GM19043 (cell line): ENCODE measurements around the gene COX17.
"Not testable (repeated sequence)": the region's sequence is repeated elsewhere in the genome, so short reads cannot be mapped to it uniquely, and the experiment has no call there.

Experiments used
- ATAC-seq: cut with Tn5 transposase; IDR thresholded peaks from one replicate; pipeline ENCODE4 v1.9.1; 2021; ENCODE audit warnings: low read depth; ENCODE audit not compliant: unreplicated experiment

The COX17 gene

DNA sequence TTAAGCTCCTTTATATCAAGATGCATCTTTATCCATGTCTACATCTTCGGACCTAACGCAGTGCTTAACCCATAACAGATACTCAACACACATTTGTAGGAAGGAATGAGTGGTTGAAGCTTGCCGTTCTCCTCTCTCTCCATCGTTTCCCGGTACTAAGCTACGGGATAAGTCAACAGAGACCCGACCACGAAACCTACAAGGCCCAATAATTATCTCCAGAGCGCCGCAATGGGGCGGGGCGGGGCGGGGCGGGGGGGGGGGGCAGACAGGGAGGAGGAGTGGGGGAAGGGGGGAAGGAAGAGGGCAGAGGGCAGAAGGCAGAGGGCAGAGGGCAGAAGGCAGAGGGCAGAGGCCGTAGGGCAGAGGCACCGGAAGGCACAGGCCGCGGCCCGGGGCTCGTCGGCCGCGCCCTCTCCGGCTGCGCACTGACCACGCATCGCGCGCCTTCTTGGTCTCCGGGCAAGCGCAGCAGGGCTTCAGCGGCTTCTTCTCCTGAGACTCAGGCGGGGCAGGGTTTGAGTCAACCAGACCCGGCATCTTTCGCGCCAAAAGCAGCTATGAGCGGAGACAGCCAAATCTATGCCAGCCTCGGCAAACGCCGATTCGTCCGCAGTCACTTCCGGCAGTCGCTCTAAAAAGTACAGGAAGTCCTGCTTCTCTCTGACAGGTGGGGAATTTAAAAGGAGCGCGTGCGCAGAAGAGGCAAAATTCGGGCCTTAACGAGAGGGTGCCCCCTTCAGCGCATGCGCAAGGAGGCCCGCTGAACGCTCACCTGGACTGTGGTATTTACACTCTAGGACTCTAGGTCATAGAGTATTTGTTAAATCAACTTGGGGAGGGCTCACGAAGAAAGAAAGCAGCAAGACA, at the start of gene COX17:
TSS of gene COX17 (minus strand) at position 636 of the 870 bp plus-strand sequence. CDS start at position 540, 96 bp downstream.
- peak; percentile 78 for ATAC-seq

DNA sequence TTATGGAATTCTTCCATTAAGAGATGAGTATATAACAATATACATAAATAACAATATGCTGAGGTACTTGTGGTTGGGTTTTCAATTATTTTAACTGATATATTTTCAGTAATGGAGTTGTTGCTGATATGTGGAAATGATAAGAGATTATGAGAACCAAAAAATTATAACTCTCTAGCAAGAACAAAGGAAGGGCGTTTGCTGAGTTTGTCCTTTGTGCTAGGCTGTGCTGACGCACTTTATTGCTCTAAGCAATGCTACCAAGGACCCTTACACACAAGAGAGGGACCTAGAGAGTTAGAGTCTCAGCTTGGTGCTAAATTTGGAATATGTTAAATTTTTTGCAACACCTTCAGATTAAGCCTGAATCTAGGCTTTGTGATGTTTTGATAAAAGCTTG, 49.7 kb upstream of the COX17 start:
- ATAC-seq, result no peak

GRCh38 chr3:119723022-119723421, 45.8 kb upstream of the COX17 start:
- ATAC-seq, result no peak

DNA sequence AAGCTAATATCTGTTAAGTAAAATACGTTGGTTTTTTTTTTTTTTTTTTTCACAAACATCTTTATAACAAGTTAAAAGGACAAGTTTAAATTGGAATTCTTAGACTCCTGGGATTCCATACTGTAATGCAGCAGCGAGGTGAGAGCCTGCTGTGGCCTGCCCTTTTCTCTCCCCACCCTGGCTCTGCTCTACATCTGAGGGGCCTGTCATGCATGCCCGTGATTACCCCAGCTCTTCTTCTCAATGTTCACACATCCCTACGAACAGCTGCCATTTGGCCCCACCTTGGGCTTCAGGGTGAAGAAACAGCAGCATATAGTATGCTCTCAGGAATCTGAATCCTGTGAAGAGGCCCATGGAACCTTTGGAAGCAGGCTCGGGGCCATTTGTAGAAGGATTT, 40.3 kb upstream of the COX17 start:
- ATAC-seq, result no peak

GRCh38 chr3:119716998-119717397, 39.8 kb upstream of the COX17 start:
- no peak for ATAC-seq

- no peak for ATAC-seq
Observed at GRCh38 chr3:119715105-119715504, 37.9 kb upstream of the COX17 start.

DNA sequence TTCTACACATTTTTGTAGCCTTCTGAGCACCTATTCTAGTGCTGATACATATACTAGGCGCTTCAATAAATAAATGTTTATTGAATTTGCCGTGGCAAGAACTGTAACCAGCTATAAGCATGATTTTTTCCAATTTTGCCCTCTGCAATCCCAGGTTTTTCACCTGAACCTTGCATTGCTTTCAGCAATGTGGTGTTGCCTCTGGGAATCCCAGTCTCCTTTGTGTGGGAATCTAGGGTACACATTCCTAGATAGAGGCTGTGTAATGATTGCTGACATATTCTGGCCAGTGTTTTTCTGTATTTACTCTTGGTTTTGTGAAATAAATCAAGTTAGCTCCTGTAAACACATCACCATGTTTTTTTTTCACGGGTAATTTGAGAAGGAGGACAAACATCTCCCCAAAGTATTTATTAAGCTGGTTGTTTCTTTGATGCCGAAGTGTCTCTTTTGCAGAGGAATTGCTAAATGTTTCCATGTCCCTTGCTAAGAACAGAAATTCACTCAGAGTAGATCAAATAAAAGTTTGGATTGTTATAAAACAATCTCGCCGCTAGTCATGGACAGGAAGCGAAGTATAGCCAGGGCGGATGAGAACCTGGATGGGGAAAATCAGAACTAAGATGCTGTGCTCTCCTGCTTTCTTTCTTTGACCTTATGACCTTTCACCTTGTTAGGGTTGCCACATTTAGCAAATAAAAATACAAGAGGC, 26.8 kb upstream of the COX17 start:
- no peak for ATAC-seq

DNA sequence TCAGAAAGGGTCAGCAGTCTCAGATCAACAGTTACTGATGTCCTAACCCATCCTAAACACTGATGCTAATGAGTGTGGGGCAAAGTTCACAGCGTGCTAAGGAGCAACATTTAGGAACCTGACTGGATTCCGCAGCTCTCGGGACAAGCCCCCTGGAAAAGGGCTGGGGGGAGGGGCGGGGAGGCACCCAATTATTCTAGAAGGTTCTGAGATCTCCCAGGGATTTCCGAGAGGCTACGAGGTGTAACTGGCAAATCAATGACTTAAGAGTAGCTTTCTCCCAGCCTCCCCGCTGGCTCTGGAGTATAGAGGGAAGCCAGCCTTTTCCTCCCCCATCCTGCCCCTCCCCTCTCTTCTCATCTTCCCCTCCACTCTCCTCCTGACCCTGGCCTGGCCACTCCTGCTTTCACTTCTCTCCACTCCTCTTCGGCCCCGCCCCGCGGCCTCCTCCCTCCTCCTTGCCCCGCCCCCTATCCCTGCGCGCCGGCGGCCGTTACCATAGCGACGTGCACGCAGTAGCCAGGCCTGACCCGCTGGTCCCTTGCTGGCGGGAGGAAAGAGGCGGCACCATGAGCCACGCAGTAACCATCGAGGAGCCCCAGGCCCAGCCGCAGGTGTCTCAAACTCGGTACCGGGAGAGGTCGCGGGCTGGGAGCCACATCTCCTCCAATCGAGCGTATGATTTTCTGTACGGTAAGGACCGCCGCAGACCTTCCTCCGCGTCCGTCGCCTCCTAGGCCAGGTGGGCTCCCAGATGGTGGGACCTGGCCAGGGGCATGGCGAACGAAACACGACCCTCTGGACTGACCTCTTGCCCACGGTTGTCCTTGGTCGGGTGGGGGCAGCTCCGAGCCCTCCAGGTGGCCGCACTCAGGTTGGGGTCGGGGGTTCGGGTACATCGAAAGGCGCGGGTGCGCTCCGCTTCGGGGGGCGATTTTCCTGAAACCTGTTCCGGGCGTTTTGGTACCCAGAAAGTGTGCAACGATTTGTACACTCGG, 25.6 kb upstream of the COX17 start, which contains the start of gene CFAP91:
TSS of gene CFAP91 (plus strand) at position 493 of the 998 bp plus-strand sequence. CDS start at position 570, 77 bp downstream.
- ATAC-seq, result peak; percentile 83

GRCh38 chr3:119700920-119701734, 23.9 kb upstream of the COX17 start:
- no peak for ATAC-seq

GRCh38 chr3:119700269-119700919, 23.2 kb upstream of the COX17 start:
- ATAC-seq, result peak; percentile 35

- no peak for ATAC-seq
Observed at GRCh38 chr3:119697394-119697793, 20.2 kb upstream of the COX17 start.

DNA sequence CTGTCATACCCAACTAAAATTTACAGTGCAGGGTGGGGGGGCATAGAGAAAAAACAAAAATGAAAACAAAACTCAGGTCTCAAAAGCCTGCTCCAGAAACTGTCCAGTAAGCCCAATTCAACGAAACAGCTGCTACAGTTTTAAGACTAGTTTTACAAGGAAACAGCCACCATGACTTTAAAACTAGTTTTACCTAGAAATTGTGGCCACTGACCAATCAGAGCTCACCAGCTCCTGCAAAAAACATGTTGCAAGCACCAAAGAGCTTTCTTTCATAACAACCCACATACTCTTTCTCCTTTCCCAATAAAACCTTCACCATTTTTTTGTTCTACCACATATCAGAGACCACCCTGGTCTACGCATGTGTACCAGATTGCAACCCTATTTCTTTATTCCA, 18.3 kb upstream of the COX17 start:
- ATAC-seq, result no peak

DNA sequence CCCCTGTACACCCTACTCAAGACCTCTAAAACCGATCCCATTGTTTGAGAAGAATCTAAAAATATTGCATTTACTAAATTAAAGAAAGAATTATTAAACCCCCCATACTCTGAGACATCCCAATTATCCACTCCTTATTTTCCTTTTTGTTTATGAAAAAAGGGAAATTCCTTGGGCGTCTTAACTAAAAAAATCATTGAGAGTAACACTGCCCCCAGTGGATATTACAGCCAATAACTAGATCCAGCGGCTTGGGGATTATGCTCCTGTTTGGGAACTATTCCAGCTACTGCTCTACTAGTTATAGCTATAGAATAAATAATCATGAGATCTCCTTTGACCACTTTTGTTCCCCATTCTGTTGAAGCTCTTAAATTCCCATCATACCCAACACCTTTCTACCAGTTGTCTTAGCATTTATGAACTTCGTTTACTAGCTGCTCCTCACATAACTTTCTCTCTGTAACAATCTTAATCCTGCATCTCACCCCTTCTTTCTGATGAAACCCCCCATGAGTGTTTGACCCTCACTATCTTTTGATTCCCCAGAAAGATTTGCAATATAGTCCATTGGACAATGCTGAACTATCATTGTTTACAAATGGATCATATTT, 12.9 kb upstream of the COX17 start:
- no peak for ATAC-seq

- no peak for ATAC-seq
Observed at GRCh38 chr3:119683421-119683820, 6.2 kb upstream of the COX17 start.

GRCh38 chr3:119681279-119681678, 4.1 kb upstream of the COX17 start:
- ATAC-seq, result peak; percentile 39

DNA sequence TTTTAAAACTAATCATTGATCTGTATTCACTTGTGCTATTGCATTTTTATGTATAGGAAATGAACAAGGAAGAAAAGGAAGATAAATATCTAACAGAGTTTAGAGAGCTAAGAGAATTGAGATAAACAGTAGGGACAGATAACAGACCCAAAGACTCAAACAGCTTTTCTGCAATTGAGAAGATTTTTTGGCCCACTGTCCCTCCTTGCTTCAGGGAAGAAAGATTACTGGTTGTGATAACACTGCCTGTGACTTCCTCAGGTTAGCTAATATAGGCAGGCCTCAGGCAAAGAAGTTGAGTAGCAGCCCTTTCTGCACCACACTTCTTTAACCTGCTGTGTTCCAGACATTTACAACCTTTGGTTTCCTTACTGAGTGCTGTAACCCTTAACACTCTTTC, 2.7 kb upstream of the COX17 start:
- ATAC-seq, result no peak

DNA sequence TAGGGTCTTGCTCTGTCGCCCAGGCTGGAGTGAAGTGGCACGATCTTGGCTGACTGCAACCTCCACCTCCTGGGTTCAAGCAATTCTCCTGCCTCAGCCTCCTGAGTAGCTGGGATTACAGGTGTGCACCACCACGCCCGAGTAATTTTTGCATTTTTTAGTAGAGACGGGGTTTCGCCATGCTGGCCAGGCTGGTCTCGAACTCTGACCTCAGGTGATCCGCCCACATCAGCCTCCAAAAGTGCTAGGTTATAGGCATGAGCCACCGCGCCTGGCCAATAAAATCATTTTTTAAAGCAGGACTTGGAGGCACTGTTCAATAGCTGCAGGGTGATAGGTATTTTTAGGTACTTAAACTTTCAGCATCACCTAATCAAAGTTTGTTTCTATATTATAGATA, 1.0 kb upstream of the COX17 start:
- ATAC-seq, result not testable (repeated sequence)

GRCh38 chr3:119677641-119677934, 382 bp upstream of the COX17 start:
- peak; percentile 1 for ATAC-seq

DNA sequence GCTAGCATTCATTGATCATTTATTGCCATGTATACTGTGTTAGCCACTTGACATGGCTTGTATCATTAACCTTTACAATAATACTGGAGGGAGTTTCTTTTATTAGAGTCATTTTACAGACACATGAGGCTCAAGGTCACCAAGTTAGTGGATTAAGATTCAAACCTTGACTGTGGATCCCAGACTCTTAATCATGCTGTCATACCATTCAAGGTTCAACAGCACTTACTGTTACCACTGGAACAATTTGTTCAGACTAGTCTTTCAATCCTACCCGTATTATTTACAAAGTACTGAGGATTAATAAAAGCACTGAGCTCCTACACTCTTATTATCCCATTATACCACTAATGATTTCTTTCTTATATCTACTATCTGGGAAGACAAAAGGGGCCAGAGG, 1.2 kb downstream of the COX17 start:
- no peak for ATAC-seq
